HEK293T (cell line): ENCODE results near the gene SLC25A44.

Experiments
- CTCF ChIA-PET: fragments of 350-600 bp; formaldehyde crosslinking; extraction: SDS; loops from one replicate; lab custom pipeline; 2021; ENCODE audit warnings: antibody characterized with exemption, inconsistent platforms; lab: Yijun Ruan, JAX
- POLR2A ChIA-PET: fragments of 350-600 bp; formaldehyde crosslinking; extraction: SDS; loops from one replicate; lab custom pipeline; 2020; ENCODE audit warnings: antibody characterized with exemption, inconsistent platforms; lab: Yijun Ruan, JAX
- DNase-seq: peaks from one replicate; pipeline ENCODE4 v3.0.0; 2012; ENCODE audit warnings: mixed read lengths; ENCODE audit errors: extremely low spot score
- ARNT ChIP-seq: fragments of 450-650 bp; IDR thresholded peaks from 2 replicates; pipeline ENCODE4 v1.6.1; 2017; ENCODE audit warnings: mild to moderate bottlenecking
- BHLHE40 ChIP-seq: fragments of 450-650 bp; IDR thresholded peaks from 2 replicates; pipeline ENCODE4 v1.6.1; 2016; ENCODE audit warnings: mild to moderate bottlenecking, moderate library complexity, borderline replicate concordance
- CTBP1 ChIP-seq: fragments of 450-650 bp; IDR thresholded peaks from 2 replicates; pipeline ENCODE4 v1.6.1; 2016; ENCODE audit warnings: borderline replicate concordance
- ELF4 ChIP-seq: fragments of 450-650 bp; IDR thresholded peaks from 2 replicates; pipeline ENCODE4 v1.6.1; 2017; ENCODE audit warnings: antibody characterized with exemption
- FOXA1 ChIP-seq: fragments of 450-650 bp; IDR thresholded peaks from 2 replicates; pipeline ENCODE4 v1.6.1; 2016; ENCODE audit warnings: mild to moderate bottlenecking
- FOXK2 ChIP-seq: fragments of 450-650 bp; IDR thresholded peaks from 2 replicates; pipeline ENCODE4 v1.6.1; 2016; ENCODE audit warnings: mild to moderate bottlenecking
- FOXM1 ChIP-seq: fragments of 450-650 bp; IDR thresholded peaks from 2 replicates; pipeline ENCODE4 v1.6.1; 2017; ENCODE audit warnings: mild to moderate bottlenecking, borderline replicate concordance
- HDGF ChIP-seq: fragments of 450-650 bp; IDR thresholded peaks from 2 replicates; pipeline ENCODE4 v1.6.1; 2017; ENCODE audit warnings: antibody characterized with exemption, borderline replicate concordance
- L3MBTL2 ChIP-seq: fragments of 450-650 bp; conservative IDR thresholded peaks from 2 replicates; pipeline ENCODE4 v1.6.1; 2016; ENCODE audit warnings: mild to moderate bottlenecking
- LEF1 ChIP-seq: fragments of 450-650 bp; IDR thresholded peaks from 2 replicates; pipeline ENCODE4 v1.6.1; 2017; ENCODE audit warnings: mild to moderate bottlenecking, borderline replicate concordance
- NFRKB ChIP-seq: fragments of 450-650 bp; IDR thresholded peaks from 2 replicates; pipeline ENCODE4 v1.6.1; 2016; ENCODE audit warnings: mild to moderate bottlenecking, moderate library complexity
- SP1 ChIP-seq: fragments of 450-650 bp; IDR thresholded peaks from 2 replicates; pipeline ENCODE4 v1.6.1; 2017
- SUZ12 ChIP-seq: fragments of 450-650 bp; IDR thresholded peaks from 2 replicates; pipeline ENCODE4 v1.6.1; 2016; ENCODE audit warnings: mild to moderate bottlenecking
- TARDBP ChIP-seq: fragments of 450-650 bp; IDR thresholded peaks from 2 replicates; pipeline ENCODE4 v1.6.1; 2016
- ZNF384 ChIP-seq: fragments of 450-650 bp; IDR thresholded peaks from 2 replicates; pipeline ENCODE4 v1.6.1; 2016
- TF ChIP-seq, protein P1 (sequence below): fragments of 450-650 bp; IDR thresholded peaks from 2 replicates; pipeline ENCODE4 v1.6.1; 2016

SLC25A44 gene

DNA sequence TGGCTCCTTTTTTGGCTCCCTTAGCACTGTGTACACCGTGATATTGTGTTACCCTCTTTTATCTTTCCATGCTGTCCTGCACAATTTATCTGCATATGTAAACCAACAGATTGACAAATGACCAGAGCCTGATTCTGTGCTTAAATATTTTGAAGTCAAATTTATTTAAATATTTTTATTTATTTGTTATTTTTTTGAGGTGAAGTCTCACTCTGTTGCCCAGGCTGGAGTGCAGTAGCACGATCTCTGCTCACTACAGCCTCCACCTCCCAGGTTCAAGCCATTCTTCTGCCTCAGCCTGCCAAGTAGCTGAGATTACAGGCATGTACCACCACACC lies 31.7 kb downstream of the SLC25A44 start:
- TF ChIP-seq FOXK2 (no peak), ELF4 (no peak), NFRKB (no peak), ARNT (no peak), FOXA1 (no peak), ZNF384 (no peak), BHLHE40 (no peak), L3MBTL2 (no peak), CTBP1 (no peak), SUZ12 (no peak)
- DNase-seq, result no peak
- CTCF ChIA-PET, result interaction anchor here (0.7 to 3.8 kb wide), 16 partner anchors 8 to 135 kb away, joined by 3 to 37 read pairs (median 4); partner anchors contain the start of gene PMF1
- POLR2A ChIA-PET, result interaction anchor here (1.0 to 4.5 kb wide), 3 partner anchors 13 to 84 kb away, joined by 4 to 30 read pairs (median 6); partner anchors contain the start of gene PMF1

DNA sequence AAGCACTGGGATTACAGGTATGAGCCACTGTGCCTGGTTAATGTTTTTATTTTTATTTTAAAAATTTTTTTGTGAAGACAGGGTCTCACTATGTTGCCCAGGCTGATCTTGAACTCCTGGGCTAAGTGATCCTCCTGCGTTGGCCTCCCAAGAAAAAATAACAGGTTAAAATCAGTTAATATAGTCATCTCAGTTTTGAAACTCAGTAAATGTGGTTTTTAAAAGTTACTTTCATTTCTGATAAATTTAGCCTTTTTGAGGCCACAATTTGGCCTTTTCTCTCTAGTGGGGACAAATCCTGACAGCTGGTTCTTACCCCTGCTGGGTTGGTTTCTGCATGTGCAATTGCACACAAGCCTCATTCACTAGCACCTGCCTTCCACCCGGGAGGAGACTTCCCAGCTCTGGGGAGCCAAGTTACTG lies 32.2 kb downstream of the SLC25A44 start:
- TF ChIP-seq HDGF, result no peak
- TF ChIP-seq SP1, result no peak
- no peak for TF ChIP-seq NFRKB
- no peak for TF ChIP-seq L3MBTL2
- no peak for TF ChIP-seq BHLHE40
- TF ChIP-seq SUZ12, result no peak
- TF ChIP-seq LEF1, result no peak
- TF ChIP-seq ZNF384, result no peak
- TF ChIP-seq TARDBP, result no peak
- no peak for TF ChIP-seq FOXA1
- no peak for TF ChIP-seq CTBP1
- TF ChIP-seq FOXK2, result no peak
- TF ChIP-seq, protein P1, sequence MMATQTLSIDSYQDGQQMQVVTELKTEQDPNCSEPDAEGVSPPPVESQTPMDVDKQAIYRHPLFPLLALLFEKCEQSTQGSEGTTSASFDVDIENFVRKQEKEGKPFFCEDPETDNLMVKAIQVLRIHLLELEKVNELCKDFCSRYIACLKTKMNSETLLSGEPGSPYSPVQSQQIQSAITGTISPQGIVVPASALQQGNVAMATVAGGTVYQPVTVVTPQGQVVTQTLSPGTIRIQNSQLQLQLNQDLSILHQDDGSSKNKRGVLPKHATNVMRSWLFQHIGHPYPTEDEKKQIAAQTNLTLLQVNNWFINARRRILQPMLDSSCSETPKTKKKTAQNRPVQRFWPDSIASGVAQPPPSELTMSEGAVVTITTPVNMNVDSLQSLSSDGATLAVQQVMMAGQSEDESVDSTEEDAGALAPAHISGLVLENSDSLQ, result no peak
- no peak for TF ChIP-seq ELF4
- POLR2A ChIA-PET, result interaction anchor here (1.5 to 4.5 kb wide), 2 partner anchors 13 to 85 kb away, joined by 6 to 30 read pairs; partner anchors contain the start of gene PMF1
- CTCF ChIA-PET, result interaction anchor here (0.8 to 3.8 kb wide), 7 partner anchors 8 to 102 kb away, joined by 3 to 37 read pairs (median 18); partner anchors contain the start of gene PMF1
- DNase-seq, result no peak

DNA sequence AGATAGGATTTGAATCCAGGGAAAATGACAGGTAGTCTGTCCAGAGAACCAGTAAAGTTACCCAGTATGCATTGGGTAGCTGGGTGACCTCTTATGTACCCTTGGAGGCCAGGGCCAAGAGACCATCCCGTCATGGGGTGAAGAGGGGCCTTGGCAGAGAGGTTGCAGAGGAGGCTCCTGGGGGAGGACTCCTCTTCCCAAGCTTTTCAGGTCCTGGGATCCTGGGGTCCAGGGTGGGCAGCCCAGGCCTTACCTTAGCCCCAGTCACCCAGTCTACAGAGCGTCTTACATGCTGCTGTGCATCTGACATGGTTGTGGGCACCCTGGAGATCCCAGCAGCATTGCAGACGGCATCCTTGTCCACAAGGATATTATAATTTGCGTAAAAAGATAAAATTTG lies 32.9 kb downstream of the SLC25A44 start:
- CTCF ChIA-PET, result interaction anchor here (1.0 to 3.8 kb wide), 2 partner anchors 76 to 85 kb away, joined by 3 to 32 read pairs; no protein-coding TSS in a partner anchor
- no peak for DNase-seq
- no peak for TF ChIP-seq HDGF
- TF ChIP-seq SUZ12, result no peak
- TF ChIP-seq CTBP1, result no peak
- TF ChIP-seq ELF4, result no peak
- no peak for TF ChIP-seq NFRKB
- no peak for TF ChIP-seq LEF1
- TF ChIP-seq, protein P1, result no peak
- TF ChIP-seq BHLHE40, result no peak
- no peak for TF ChIP-seq FOXK2
- no peak for TF ChIP-seq ZNF384
- POLR2A ChIA-PET, result interaction anchor here (4.5 kb wide), 1 partner anchor 14 kb away, joined by 30 read pairs; the partner anchor contains the start of gene PMF1

DNA sequence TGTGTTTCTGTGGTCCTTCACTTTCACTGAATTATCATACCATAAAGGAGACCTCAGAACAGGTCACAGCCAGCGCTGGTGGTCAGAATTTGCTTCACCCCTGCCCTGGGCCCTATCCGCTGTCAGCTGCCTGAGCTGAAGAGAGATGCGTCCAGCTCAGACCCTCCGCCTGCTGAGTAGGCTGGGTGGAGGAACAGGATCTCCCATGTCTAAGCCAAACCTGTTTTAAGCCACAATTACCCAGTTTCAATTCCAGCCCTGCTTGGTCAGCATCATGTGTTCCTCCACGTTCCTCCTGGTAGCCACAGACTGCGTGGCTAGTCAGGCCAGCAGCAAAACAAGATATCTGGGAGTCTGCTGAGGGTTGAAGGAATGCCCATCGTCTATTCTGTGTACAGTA lies 34.6 kb downstream of the SLC25A44 start:
- ChIA-PET CTCF (no interaction called here), POLR2A (no interaction called here)
- no peak for DNase-seq
- TF ChIP-seq BHLHE40 (no peak), SUZ12 (no peak), HDGF (no peak), ARNT (no peak), ZNF384 (no peak), LEF1 (no peak), NFRKB (no peak), L3MBTL2 (no peak), SP1 (no peak), FOXK2 (no peak), ELF4 (no peak), TARDBP (no peak), FOXA1 (no peak), FOXM1 (no peak), CTBP1 (no peak)
- TF ChIP-seq, protein P1, result no peak

- ChIA-PET CTCF (no interaction called here), POLR2A (interaction anchor here (0.6 to 1.0 kb wide), 2 partner anchors 17 kb away, joined by 3 to 4 read pairs; partner anchors contain the start of gene PMF1)
- TF ChIP-seq ZNF384 (no peak), FOXK2 (no peak), SP1 (no peak), CTBP1 (no peak), FOXA1 (no peak), SUZ12 (no peak), NFRKB (no peak), ARNT (no peak), BHLHE40 (no peak), FOXM1 (no peak), TARDBP (no peak), HDGF (no peak), LEF1 (no peak), L3MBTL2 (no peak), ELF4 (no peak)
- TF ChIP-seq, protein P1, result no peak
- DNase-seq, result no peak
These were observed 36.0 kb downstream of the SLC25A44 start for GRCh38 chr1:156229809-156230472.
